ENCODE measurements around the gene SAMM50.

SAMM50 gene

GRCh38 chr22:44029069-44029468 lies 73.8 kb downstream of the SAMM50 start:
- peaks cover 34 to 69% of the 10 kb centered on the region in 2 donors for H3K36me3 Mint-ChIP-seq
- H3K9me3 Mint-ChIP-seq = no peaks in the 10 kb centered on the region
- peak overlapping the region; percentile 17 to 19 for H3K4me3 Mint-ChIP-seq
- no peaks in the 10 kb centered on the region for H3K27me3 Mint-ChIP-seq
- H3K4me1 Mint-ChIP-seq = peaks cover 56 to 78% of the 10 kb centered on the region in 2 donors
- no peak for DNase-seq
- peak overlapping the region; percentile 83 for H3K27ac Mint-ChIP-seq
- ATAC-seq (replicated peaks) = no peak

GRCh38 chr22:44030051-44030701 lies 74.9 kb downstream of the SAMM50 start:
- Mint-ChIP-seq H3K4me3 (peak overlapping the region; percentile 4 to 30), H3K4me1 (peaks cover 56 to 75% of the 10 kb centered on the region in 2 donors), H3K36me3 (peaks cover 34 to 63% of the 10 kb centered on the region in 2 donors), H3K27me3 (no peaks in the 10 kb centered on the region), H3K27ac (peak overlapping the region; percentile 82), H3K9me3 (no peaks in the 10 kb centered on the region)
- no peak for DNase-seq
- no peak for ATAC-seq (replicated peaks)

DNA sequence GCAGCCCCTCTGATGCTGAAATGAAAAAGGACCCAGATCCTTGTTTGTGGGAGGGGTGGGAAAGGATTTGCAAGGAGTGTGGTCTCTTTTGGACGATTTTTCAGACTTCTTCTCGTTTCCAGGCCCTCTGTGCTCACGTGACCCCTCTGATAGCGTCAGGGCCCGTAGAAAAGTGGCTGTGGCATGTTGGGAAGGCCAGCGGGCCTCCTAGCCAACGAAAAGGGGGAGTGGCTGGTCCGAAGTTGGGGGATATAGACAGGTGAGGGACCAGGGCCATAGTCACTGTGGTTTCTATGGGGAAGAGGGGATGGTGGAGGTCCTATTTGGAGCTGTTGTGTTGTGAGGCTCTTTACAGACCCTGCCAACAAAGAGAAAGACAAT lies 75.5 kb downstream of the SAMM50 start:
- ATAC-seq (replicated peaks) = no peak
- Mint-ChIP-seq H3K27me3 (no peaks in the 10 kb centered on the region), H3K4me1 (peaks cover 53 to 70% of the 10 kb centered on the region in 2 donors), H3K9me3 (no peaks in the 10 kb centered on the region), H3K27ac (peak overlapping the region; percentile 82), H3K36me3 (peaks cover 32 to 61% of the 10 kb centered on the region in 2 donors), H3K4me3 (peak overlapping the region in 1 of 2 donors; percentile 4)
- no peak for DNase-seq

DNA sequence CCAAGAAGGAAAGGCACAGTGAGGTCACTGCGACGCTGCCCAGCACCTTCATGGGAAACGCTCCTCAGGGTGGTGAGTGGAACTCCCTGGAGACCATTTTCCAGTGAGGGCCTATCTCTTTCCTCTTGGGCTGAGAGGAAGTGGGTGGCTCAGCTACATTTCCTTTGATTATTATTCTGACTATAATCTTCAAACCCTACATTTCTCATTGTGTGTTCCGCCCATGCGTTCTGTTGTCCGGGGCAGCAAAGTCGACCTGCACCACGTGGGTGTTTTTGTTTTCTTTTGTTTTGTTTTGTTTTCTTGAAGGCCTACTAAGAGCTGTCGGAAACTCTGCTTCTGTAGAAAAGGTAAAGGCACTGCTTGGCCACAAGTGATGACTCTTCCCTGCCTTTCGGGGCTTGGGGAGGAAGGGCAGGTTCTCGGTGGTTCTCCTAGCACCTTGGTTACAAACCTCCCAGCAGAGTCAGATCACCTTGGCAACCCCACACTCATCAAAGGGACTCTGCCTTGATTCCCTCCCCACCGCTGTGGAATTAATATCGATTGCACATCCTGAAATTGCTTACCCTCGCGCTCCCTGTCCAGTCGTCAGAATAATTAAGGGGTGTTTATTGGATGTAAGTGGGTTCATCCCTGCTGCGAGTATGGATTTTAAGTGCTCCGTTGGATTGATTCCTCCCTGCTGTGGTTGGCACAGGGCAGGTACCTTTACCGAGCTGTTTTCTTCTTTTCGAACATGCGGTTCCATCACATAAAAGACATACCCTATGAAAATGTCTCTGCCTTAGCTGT lies 76.1 kb downstream of the SAMM50 start:
- H3K9me3 Mint-ChIP-seq = no peaks in the 10 kb centered on the region
- H3K27ac Mint-ChIP-seq = peak overlapping the region; percentile 82
- H3K36me3 Mint-ChIP-seq = peaks cover 28 to 54% of the 10 kb centered on the region in 2 donors
- DNase-seq (no peak), ATAC-seq (replicated peaks) (no peak)
- peak overlapping the region; percentile 11 to 13 for H3K4me3 Mint-ChIP-seq
- no peaks in the 10 kb centered on the region for H3K27me3 Mint-ChIP-seq
- H3K4me1 Mint-ChIP-seq = peaks cover 47 to 63% of the 10 kb centered on the region in 2 donors

DNA sequence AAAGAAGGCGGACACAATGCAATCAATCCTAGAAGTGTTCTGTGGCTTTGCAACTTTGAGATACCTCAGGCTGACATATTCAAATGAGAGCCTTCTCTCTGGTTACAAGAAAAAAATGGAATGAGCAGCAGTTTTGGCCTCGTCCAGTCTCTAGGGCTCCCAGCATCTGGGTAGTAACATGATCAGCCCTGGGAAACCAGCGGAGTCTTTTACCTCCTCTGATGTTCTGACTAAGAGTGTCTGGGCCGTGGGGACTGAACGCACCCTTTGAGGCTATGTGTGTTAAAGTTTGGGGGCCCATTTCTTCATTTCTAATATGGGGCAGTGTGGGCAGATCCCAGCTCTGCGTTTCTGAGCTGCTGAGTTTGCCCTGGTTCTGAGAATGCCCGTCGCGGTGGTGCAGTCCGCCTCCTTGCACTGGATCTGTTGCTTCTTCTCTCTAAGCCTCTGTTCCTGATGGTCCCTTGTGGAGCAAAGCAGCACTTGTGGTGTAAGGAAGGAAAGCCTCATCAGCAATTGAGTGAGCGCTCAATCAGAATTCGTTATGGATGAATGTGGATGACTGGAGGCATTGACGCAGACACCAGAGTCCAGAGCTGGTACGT lies 77.0 kb downstream of the SAMM50 start:
- ATAC-seq (replicated peaks) = no peak
- H3K27me3 Mint-ChIP-seq = no peaks in the 10 kb centered on the region
- H3K9me3 Mint-ChIP-seq = no peaks in the 10 kb centered on the region
- H3K4me3 Mint-ChIP-seq = no peak overlapping the region
- DNase-seq = no peak
- H3K36me3 Mint-ChIP-seq = peaks cover 25 to 45% of the 10 kb centered on the region in 2 donors
- H3K4me1 Mint-ChIP-seq = peaks cover 39 to 57% of the 10 kb centered on the region in 2 donors
- peak overlapping the region; percentile 51 for H3K27ac Mint-ChIP-seq

- Mint-ChIP-seq H3K27ac (no peak overlapping the region), H3K9me3 (no peaks in the 10 kb centered on the region), H3K36me3 (peaks cover 27 to 46% of the 10 kb centered on the region in 2 donors), H3K4me1 (peaks cover 33 to 56% of the 10 kb centered on the region in 2 donors), H3K4me3 (no peak overlapping the region), H3K27me3 (no peaks in the 10 kb centered on the region)
- no peak for ATAC-seq (replicated peaks)
- DNase-seq = no peak
Measured at GRCh38 chr22:44033287-44033686, 78.0 kb downstream of the SAMM50 start.

- Mint-ChIP-seq H3K27ac (no peak overlapping the region), H3K4me1 (peaks cover 30 to 52% of the 10 kb centered on the region in 2 donors)
Measured at GRCh38 chr22:44033694-44034093, 78.5 kb downstream of the SAMM50 start.

GRCh38 chr22:44037519-44038375 lies 82.5 kb downstream of the SAMM50 start:
- Mint-ChIP-seq H3K36me3 (peaks cover 18 to 40% of the 10 kb centered on the region in 2 donors), H3K27me3 (no peaks in the 10 kb centered on the region), H3K4me1 (peaks cover 21 to 36% of the 10 kb centered on the region in 2 donors), H3K27ac (no peak overlapping the region), H3K4me3 (no peak overlapping the region), H3K9me3 (peaks cover 0 to 2% of the 10 kb centered on the region in 2 donors)
- DNase-seq (no peak), ATAC-seq (replicated peaks) (no peak)

More at GRCh38 chr22:44033694-44034093, 78.5 kb downstream of the SAMM50 start:
- ATAC-seq (replicated peaks) = no peak
- no peak for DNase-seq
- Mint-ChIP-seq H3K9me3 (no peaks in the 10 kb centered on the region), H3K4me3 (no peak overlapping the region), H3K36me3 (peaks cover 23 to 45% of the 10 kb centered on the region in 2 donors), H3K27me3 (no peaks in the 10 kb centered on the region)

- no peak overlapping the region for H3K27ac Mint-ChIP-seq
- peaks cover 28 to 51% of the 10 kb centered on the region in 2 donors for H3K36me3 Mint-ChIP-seq
- no peak overlapping the region for H3K4me3 Mint-ChIP-seq
- peaks cover 0 to 2% of the 10 kb centered on the region in 2 donors for H3K9me3 Mint-ChIP-seq
- ATAC-seq (replicated peaks) (no peak), DNase-seq (no peak)
- peaks cover 31 to 55% of the 10 kb centered on the region in 2 donors for H3K4me1 Mint-ChIP-seq
- no peaks in the 10 kb centered on the region for H3K27me3 Mint-ChIP-seq
Measured at GRCh38 chr22:44039566-44040171, 84.4 kb downstream of the SAMM50 start.

GRCh38 chr22:44042249-44043218 lies 87.3 kb downstream of the SAMM50 start:
- peaks cover 53 to 76% of the 10 kb centered on the region in 2 donors for H3K4me1 Mint-ChIP-seq
- peaks cover 49 to 71% of the 10 kb centered on the region in 2 donors for H3K36me3 Mint-ChIP-seq
- peak; percentile 71 for DNase-seq
- ATAC-seq (replicated peaks) = peak; percentile 98 to 99
- peaks cover 0 to 2% of the 10 kb centered on the region in 2 donors for H3K9me3 Mint-ChIP-seq
- no peaks in the 10 kb centered on the region for H3K27me3 Mint-ChIP-seq
- peak overlapping the region; percentile 87 for H3K27ac Mint-ChIP-seq
- H3K4me3 Mint-ChIP-seq = peak overlapping the region; percentile 23 to 31

DNA sequence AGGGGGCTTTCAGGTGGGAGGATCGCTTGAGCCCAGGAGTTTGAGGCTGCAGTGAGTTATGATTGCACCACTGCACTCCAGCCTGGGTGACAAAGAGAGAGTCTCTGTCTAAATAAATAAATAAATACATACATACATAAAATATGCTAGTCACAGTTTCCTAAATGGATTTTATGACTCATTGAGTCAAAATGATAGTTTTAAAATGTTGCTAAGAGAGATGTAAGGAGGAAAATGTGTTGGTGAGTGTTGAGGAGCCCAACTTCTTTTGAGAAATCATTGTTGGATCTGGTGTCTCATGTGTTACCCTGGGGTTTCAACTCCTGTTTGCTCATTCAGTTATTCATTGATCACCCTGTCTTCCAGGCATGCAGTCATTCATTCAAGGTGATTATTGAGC lies 89.9 kb downstream of the SAMM50 start:
- H3K4me3 Mint-ChIP-seq = no peak overlapping the region
- H3K36me3 Mint-ChIP-seq = peaks cover 50 to 65% of the 10 kb centered on the region in 2 donors
- H3K9me3 Mint-ChIP-seq = peaks cover 0 to 2% of the 10 kb centered on the region in 2 donors
- H3K4me1 Mint-ChIP-seq = peaks cover 57 to 83% of the 10 kb centered on the region in 2 donors
- ATAC-seq (replicated peaks) (no peak), DNase-seq (no peak)
- H3K27ac Mint-ChIP-seq = peak overlapping the region; percentile 62
- no peaks in the 10 kb centered on the region for H3K27me3 Mint-ChIP-seq
